ENCODE measurements around the gene PARD3.

PARD3 gene

DNA sequence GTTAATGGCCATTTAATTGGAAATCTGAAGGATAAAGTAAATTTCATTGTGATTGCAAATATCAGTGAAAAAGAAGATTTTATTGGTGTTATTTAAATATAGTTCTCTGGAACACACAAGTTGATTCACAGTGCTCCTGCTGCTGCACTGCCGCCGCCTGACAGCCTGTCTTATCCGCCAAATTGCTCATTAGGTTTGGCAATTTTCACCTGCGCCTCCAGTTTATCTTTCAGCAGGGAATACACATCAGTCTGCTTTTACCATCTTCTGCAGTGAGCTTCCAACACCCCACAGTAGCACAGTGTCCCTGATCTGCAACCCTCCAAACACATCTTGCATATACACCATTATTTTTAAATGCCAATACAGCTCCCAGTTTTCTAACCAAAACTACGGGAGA lies 308.3 kb downstream of the PARD3 start:
- H3K27me3 ChIP-seq (ENCODE audit: insufficient read depth, low read length) = no peaks in the 10 kb centered on the region
- H3K79me2 ChIP-seq (ENCODE audit: control insufficient read depth, insufficient read depth, low read length, unreplicated experiment) = no peaks in the 10 kb centered on the region
- no peak overlapping the region for H2AFZ ChIP-seq (ENCODE audit: low read length, unreplicated experiment)
- no peak overlapping the region for H3K4me3 ChIP-seq (ENCODE audit: low read depth, low read length)
- H3K27ac ChIP-seq (ENCODE audit: low read depth, low read length) = no peak overlapping the region
- H3K36me3 ChIP-seq (ENCODE audit: insufficient read depth, low read length) = no peaks in the 10 kb centered on the region
- peaks cover 7% of the 10 kb centered on the region for H3K4me1 ChIP-seq (ENCODE audit: control insufficient read depth, insufficient read depth, low read length, unreplicated experiment)

DNA sequence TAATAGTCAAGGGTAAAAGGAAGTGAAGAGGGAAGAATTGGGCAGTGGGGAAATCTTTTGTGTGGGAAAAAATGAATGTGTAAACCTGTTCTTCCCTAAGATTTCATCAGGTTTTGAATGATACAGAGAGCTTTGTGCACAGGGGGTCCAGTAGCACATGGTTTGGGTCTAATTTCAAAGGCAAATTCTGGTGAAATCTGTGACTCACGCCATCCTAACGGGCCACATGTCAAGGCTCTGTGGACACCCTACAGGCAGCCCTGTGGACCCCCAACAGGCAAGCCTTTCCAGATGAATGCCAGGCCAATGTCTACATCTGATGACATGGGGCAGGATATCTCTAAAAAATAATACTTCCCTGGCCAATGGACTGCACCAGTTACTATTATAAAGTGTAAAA lies 309.8 kb downstream of the PARD3 start:
- Histone ChIP-seq H3K36me3 (ENCODE audit: insufficient read depth, low read length) (no peaks in the 10 kb centered on the region), H2AFZ (ENCODE audit: low read length, unreplicated experiment) (no peak overlapping the region), H3K27me3 (ENCODE audit: insufficient read depth, low read length) (no peaks in the 10 kb centered on the region), H3K79me2 (ENCODE audit: control insufficient read depth, insufficient read depth, low read length, unreplicated experiment) (no peaks in the 10 kb centered on the region), H3K4me3 (ENCODE audit: low read depth, low read length) (no peak overlapping the region), H3K4me1 (ENCODE audit: control insufficient read depth, insufficient read depth, low read length, unreplicated experiment) (peaks cover 7% of the 10 kb centered on the region), H3K27ac (ENCODE audit: low read depth, low read length) (no peak overlapping the region)

DNA sequence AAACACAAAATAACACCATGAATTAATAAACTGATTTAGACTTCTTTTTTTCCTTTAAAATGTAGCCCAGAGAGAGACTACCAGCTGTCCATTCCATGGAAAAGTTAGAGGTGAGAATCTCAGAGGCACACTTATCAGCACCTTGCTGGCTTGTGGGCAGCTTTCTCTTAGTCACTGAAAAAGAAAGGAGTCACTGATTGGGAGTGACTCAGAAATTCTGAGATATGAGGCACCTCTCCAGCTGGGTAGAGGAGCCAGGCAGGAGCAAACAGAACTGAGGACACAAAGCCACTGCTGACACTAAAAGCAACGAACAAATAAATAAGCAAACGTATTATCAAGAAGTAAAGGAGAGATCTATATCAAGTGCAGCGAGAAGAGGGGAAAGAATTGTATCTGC lies 310.6 kb downstream of the PARD3 start:
- no peak overlapping the region for H2AFZ ChIP-seq (ENCODE audit: low read length, unreplicated experiment)
- H3K36me3 ChIP-seq (ENCODE audit: insufficient read depth, low read length) = no peaks in the 10 kb centered on the region
- no peak overlapping the region for H3K27ac ChIP-seq (ENCODE audit: low read depth, low read length)
- peaks cover 7% of the 10 kb centered on the region for H3K4me1 ChIP-seq (ENCODE audit: control insufficient read depth, insufficient read depth, low read length, unreplicated experiment)
- no peaks in the 10 kb centered on the region for H3K79me2 ChIP-seq (ENCODE audit: control insufficient read depth, insufficient read depth, low read length, unreplicated experiment)
- H3K4me3 ChIP-seq (ENCODE audit: low read depth, low read length) = no peak overlapping the region
- H3K27me3 ChIP-seq (ENCODE audit: insufficient read depth, low read length) = no peaks in the 10 kb centered on the region

DNA sequence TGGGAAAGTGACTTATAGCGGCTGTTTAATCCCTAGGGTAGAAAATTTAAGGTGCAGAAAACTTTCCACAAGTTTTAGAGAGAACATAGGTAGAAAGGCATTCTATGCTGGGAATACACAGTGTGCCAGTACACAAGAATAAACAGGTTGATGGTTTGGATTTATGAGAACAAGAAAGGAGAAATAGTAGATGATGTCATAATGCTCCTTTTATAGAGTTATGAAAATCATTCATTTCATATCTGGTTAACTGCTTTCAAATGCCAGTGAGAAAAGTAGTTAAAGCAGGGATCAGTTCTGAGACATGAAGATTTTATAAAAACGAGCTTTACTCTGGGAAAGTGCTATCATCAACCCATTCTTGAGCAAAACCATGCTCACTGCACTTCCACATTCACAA lies 311.4 kb downstream of the PARD3 start:
- Histone ChIP-seq H3K27ac (ENCODE audit: low read depth, low read length) (no peak overlapping the region), H3K4me1 (ENCODE audit: control insufficient read depth, insufficient read depth, low read length, unreplicated experiment) (peaks cover 7% of the 10 kb centered on the region), H3K79me2 (ENCODE audit: control insufficient read depth, insufficient read depth, low read length, unreplicated experiment) (no peaks in the 10 kb centered on the region)

DNA sequence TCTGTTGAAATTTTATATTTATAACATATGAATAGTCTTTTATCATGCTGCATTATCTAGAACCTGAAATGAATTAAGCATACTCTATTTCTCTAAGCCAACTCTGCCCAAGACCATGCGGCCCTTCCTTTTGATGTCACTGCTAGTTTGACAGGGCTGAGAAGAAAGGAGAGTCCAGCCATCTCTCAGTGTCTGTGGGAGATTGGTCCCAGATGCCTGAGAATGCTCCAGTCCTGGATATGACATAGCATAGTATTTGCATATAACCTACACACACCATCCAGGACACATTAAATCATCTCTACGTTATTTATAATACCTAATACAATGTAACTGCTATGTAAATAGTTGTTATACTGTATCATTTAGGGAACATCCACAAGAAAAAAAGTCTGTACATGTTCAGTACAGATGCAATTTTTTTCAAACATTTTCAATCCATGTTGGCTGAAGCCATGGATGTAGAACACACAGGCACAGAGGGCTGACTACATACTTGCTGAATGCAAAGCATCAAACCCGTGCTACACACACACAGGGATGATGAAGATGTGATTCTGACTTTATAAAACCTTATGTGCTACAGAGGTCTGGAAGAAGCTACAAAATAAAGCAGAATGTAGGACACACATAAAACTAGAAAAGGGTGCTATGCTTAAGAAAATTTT lies 315.4 kb downstream of the PARD3 start:
- peaks cover 3% of the 10 kb centered on the region for H3K4me1 ChIP-seq (ENCODE audit: control insufficient read depth, insufficient read depth, low read length, unreplicated experiment)
- H2AFZ ChIP-seq (ENCODE audit: low read length, unreplicated experiment) = no peak overlapping the region
- no peak overlapping the region for H3K4me3 ChIP-seq (ENCODE audit: low read depth, low read length)
- H3K27me3 ChIP-seq (ENCODE audit: insufficient read depth, low read length) = no peaks in the 10 kb centered on the region
- H3K27ac ChIP-seq (ENCODE audit: low read depth, low read length) = no peak overlapping the region
- no peaks in the 10 kb centered on the region for H3K79me2 ChIP-seq (ENCODE audit: control insufficient read depth, insufficient read depth, low read length, unreplicated experiment)
- 0 out of 2 replicates have a peak, but pooled peaks cover 4% of the 10 kb centered on the region for H3K36me3 ChIP-seq (ENCODE audit: insufficient read depth, low read length)

More for the DNA sequence above, 311.4 kb downstream of the PARD3 start:
- H3K36me3 ChIP-seq (ENCODE audit: insufficient read depth, low read length) = no peaks in the 10 kb centered on the region
- H3K27me3 ChIP-seq (ENCODE audit: insufficient read depth, low read length) = no peaks in the 10 kb centered on the region
- H2AFZ ChIP-seq (ENCODE audit: low read length, unreplicated experiment) = no peak overlapping the region
- H3K4me3 ChIP-seq (ENCODE audit: low read depth, low read length) = no peak overlapping the region

DNA sequence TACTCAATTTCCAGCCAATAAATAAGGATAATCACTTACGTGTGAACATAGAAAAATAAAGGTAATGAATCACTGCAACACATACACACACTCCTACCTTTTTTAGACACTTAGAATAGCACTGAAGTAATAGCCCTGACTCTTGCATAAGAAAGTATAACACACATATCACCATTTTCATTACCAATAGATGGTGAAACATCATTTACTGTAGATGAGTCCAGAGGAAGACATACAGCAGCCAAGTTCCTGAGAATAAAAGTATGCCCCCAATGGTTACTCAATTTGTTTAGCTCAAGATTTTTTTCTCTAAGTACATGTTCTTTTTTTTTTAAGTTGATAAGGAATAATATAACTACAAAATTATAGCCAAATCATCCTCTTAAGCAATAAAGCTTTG lies 316.3 kb downstream of the PARD3 start:
- H3K27ac ChIP-seq (ENCODE audit: low read depth, low read length) = no peak overlapping the region
- no peaks in the 10 kb centered on the region for H3K4me1 ChIP-seq (ENCODE audit: control insufficient read depth, insufficient read depth, low read length, unreplicated experiment)
- no peaks in the 10 kb centered on the region for H3K27me3 ChIP-seq (ENCODE audit: insufficient read depth, low read length)
- no peaks in the 10 kb centered on the region for H3K79me2 ChIP-seq (ENCODE audit: control insufficient read depth, insufficient read depth, low read length, unreplicated experiment)
- no peak overlapping the region for H3K4me3 ChIP-seq (ENCODE audit: low read depth, low read length)
- H2AFZ ChIP-seq (ENCODE audit: low read length, unreplicated experiment) = no peak overlapping the region
- 0 out of 2 replicates have a peak, but pooled peaks cover 4% of the 10 kb centered on the region for H3K36me3 ChIP-seq (ENCODE audit: insufficient read depth, low read length)

DNA sequence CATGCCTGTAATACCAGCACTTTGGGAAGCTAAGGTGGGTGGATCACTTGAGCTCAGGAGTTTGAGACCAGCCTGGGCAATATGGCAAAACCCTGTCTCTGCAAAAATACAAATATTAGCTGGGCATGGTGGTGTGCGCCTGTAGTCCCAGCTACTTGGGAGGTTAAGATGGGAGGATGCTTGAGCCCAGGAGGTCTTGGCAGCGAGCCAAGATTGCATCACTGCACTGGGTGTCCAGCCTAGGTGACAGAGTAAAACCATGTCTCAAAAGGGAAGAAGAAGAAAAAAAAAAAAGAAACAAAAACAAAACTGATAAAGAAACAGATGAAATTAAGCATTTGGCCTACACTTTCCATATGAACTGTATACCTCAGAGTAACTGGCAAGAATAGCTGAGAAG lies 319.2 kb downstream of the PARD3 start:
- H2AFZ ChIP-seq (ENCODE audit: low read length, unreplicated experiment) = no peak overlapping the region
- H3K4me3 ChIP-seq (ENCODE audit: low read depth, low read length) = no peak overlapping the region
- H3K27me3 ChIP-seq (ENCODE audit: insufficient read depth, low read length) = no peaks in the 10 kb centered on the region
- H3K36me3 ChIP-seq (ENCODE audit: insufficient read depth, low read length) = 0 out of 2 replicates have a peak, but pooled peaks cover 4% of the 10 kb centered on the region
- H3K27ac ChIP-seq (ENCODE audit: low read depth, low read length) = no peak overlapping the region
- H3K4me1 ChIP-seq (ENCODE audit: control insufficient read depth, insufficient read depth, low read length, unreplicated experiment) = no peaks in the 10 kb centered on the region
- no peaks in the 10 kb centered on the region for H3K79me2 ChIP-seq (ENCODE audit: control insufficient read depth, insufficient read depth, low read length, unreplicated experiment)

DNA sequence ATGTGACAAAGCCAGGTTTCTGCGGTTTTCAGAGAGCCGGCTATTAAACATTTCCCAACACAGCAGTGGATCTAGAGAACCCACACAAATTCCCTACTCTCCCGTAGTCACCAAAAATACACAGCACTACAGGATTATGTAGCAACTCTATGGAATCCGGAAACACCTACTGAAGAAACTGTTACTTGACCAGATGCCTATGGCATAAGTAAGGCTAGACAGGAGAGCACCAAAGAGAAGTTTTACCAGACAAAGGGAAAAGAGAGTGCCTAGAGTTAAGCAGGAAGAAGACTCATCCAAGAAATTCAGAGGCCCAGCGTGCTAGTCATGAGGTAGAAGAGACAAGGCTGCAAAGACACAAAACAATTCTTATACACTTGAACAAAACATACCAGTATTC lies 321.1 kb downstream of the PARD3 start:
- Histone ChIP-seq H3K4me1 (ENCODE audit: control insufficient read depth, insufficient read depth, low read length, unreplicated experiment) (no peaks in the 10 kb centered on the region), H2AFZ (ENCODE audit: low read length, unreplicated experiment) (no peak overlapping the region), H3K79me2 (ENCODE audit: control insufficient read depth, insufficient read depth, low read length, unreplicated experiment) (no peaks in the 10 kb centered on the region), H3K4me3 (ENCODE audit: low read depth, low read length) (no peak overlapping the region), H3K27me3 (ENCODE audit: insufficient read depth, low read length) (no peaks in the 10 kb centered on the region), H3K36me3 (ENCODE audit: insufficient read depth, low read length) (0 out of 2 replicates have a peak, but pooled peaks cover 4% of the 10 kb centered on the region), H3K27ac (ENCODE audit: low read depth, low read length) (no peak overlapping the region)

DNA sequence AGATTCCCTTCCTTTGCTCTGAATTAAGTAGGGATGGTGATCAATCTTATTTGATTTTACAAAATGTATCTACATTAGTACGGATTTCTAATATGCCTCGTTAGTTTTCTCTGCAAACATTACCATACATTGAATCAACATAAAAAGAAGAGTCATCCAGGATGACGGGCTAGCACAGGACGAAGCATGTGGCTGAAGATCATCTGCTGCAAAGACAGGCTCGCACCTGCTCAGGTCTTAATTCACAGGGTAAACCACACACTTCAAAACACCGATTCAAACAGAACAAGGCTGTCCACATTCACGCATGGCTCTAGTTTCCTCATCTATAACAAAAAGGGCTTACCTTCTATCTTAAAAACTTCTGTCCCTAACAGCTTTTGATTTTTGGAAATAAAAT lies 323.0 kb downstream of the PARD3 start:
- no peaks in the 10 kb centered on the region for H3K79me2 ChIP-seq (ENCODE audit: control insufficient read depth, insufficient read depth, low read length, unreplicated experiment)
- H2AFZ ChIP-seq (ENCODE audit: low read length, unreplicated experiment) = no peak overlapping the region
- no peaks in the 10 kb centered on the region for H3K27me3 ChIP-seq (ENCODE audit: insufficient read depth, low read length)
- H3K4me1 ChIP-seq (ENCODE audit: control insufficient read depth, insufficient read depth, low read length, unreplicated experiment) = no peaks in the 10 kb centered on the region
- H3K27ac ChIP-seq (ENCODE audit: low read depth, low read length) = no peak overlapping the region
- 0 out of 2 replicates have a peak, but pooled peaks cover 4% of the 10 kb centered on the region for H3K36me3 ChIP-seq (ENCODE audit: insufficient read depth, low read length)
- no peak overlapping the region for H3K4me3 ChIP-seq (ENCODE audit: low read depth, low read length)

DNA sequence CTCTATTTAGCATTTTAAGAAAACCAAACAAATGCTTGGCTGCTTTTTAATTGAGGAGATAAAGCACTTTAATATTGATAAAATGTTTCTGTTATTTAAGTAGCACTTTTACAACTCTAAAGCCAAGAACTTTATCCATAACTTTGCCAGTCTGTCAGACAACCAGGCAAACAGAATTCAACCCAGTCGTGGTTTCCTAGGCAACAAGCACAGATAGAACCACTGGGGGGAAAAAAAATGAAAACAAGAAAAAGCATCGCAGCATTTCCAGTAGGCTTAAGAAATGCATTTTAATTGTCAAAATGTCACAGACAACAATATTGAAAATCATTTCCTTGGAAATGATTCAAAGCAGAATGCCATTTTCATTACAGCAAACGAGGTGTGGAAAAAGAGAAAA lies 323.4 kb downstream of the PARD3 start:
- H2AFZ ChIP-seq (ENCODE audit: low read length, unreplicated experiment) = no peak overlapping the region
- H3K36me3 ChIP-seq (ENCODE audit: insufficient read depth, low read length) = 0 out of 2 replicates have a peak, but pooled peaks cover 4% of the 10 kb centered on the region
- no peaks in the 10 kb centered on the region for H3K4me1 ChIP-seq (ENCODE audit: control insufficient read depth, insufficient read depth, low read length, unreplicated experiment)
- H3K27me3 ChIP-seq (ENCODE audit: insufficient read depth, low read length) = no peaks in the 10 kb centered on the region
- no peak overlapping the region for H3K27ac ChIP-seq (ENCODE audit: low read depth, low read length)
- no peak overlapping the region for H3K4me3 ChIP-seq (ENCODE audit: low read depth, low read length)
- no peaks in the 10 kb centered on the region for H3K79me2 ChIP-seq (ENCODE audit: control insufficient read depth, insufficient read depth, low read length, unreplicated experiment)

DNA sequence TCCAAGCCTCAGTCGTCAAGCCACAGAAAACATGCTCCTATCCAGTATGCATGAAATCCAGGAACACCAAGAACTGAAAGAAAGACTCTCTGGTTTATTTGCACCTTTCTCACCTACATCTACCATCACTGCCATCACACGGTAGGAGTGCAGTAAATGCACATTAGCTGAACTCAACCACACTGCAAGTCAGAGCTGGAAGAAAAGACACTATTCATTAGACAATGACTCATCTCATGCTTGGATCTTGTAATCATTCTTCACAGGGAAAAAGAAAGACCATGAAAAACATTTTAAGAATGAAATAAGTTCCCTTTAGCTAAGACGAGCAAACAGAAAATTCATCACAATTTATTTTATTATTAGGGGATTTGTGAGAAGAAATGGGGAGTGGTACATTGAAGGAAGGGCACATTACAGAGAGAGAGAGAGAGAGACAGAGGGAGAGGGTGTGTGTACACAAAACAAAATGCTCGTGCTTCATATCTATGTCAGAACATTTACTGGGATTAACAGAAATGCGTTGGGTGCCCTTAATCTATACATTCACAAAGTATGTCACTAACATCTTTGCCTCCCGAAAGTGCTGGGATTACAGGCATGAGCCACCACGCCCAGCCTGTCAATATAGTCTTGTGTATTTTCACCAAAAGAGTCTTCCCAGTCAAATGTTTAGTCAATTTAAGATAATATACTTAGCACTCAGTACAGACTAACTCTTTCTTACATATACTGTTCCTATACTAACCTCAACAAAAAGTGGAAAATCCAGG lies 324.9 kb downstream of the PARD3 start:
- no peaks in the 10 kb centered on the region for H3K79me2 ChIP-seq (ENCODE audit: control insufficient read depth, insufficient read depth, low read length, unreplicated experiment)
- no peaks in the 10 kb centered on the region for H3K4me1 ChIP-seq (ENCODE audit: control insufficient read depth, insufficient read depth, low read length, unreplicated experiment)
- no peak overlapping the region for H2AFZ ChIP-seq (ENCODE audit: low read length, unreplicated experiment)
- H3K27me3 ChIP-seq (ENCODE audit: insufficient read depth, low read length) = no peaks in the 10 kb centered on the region
- no peak overlapping the region for H3K4me3 ChIP-seq (ENCODE audit: low read depth, low read length)
- H3K36me3 ChIP-seq (ENCODE audit: insufficient read depth, low read length) = no peaks in the 10 kb centered on the region
- no peak overlapping the region for H3K27ac ChIP-seq (ENCODE audit: low read depth, low read length)
